HFFc6 (cell line): ENCODE measurements around the gene ADAM11. TPM values are rescaled to one million over a fixed set of nuclear protein-coding genes. Genes with fewer than 3 reads are reported as not detected.

Experiments
- DNase-seq: peaks from one replicate; pipeline ENCODE4 v3.0.0-alpha.2; 2018
- H3K27ac Mint-ChIP-seq: 2 replicates; pipeline ENCODE4 v1.8.0; 2020; ENCODE audit warnings: mild to moderate bottlenecking, mixed read lengths
- H3K27me3 Mint-ChIP-seq: 2 replicates; pipeline ENCODE4 v1.8.0; 2021; ENCODE audit warnings: mild to moderate bottlenecking, moderate library complexity, mixed read lengths; ENCODE audit not compliant: insufficient read depth
- H3K36me3 Mint-ChIP-seq: 2 replicates; pipeline ENCODE4 v1.8.0; 2021; ENCODE audit warnings: low read depth, mixed read lengths
- H3K4me1 Mint-ChIP-seq: 2 replicates; pipeline ENCODE4 v1.8.0; 2020; ENCODE audit warnings: low read depth, mixed read lengths
- H3K4me3 Mint-ChIP-seq: 2 replicates; pipeline ENCODE4 v1.8.0; 2020; ENCODE audit warnings: mild to moderate bottlenecking, moderate library complexity, mixed read lengths
- H3K9me3 Mint-ChIP-seq: 2 replicates; pipeline ENCODE4 v1.8.0; 2020; ENCODE audit warnings: mild to moderate bottlenecking, mixed read lengths
- CTCF ChIP-seq: fragments of 200-600 bp; sonication (generic); IDR thresholded peaks from 2 replicates; pipeline ENCODE4 v1.5.0; 2021; ENCODE audit warnings: antibody characterized with exemption, mild to moderate bottlenecking
- total RNA-seq, 6 experiments: library from RNA; stranded (reverse); fragmentation: NEBNext Ultra II Directional; extraction: Animal tissue kit (Norgen Biotek cat#: 25700); gene quantifications; 2 replicates in 1 of 6; 3 replicates in 5 of 6; pipeline ENCODE4 v1.2.3, GENCODE V29; 2021

The ADAM11 gene
- total RNA-seq, 6 experiments from 2014 or later, result 0.14 to 0.27 (median 0.16) TPM

- H3K4me1 Mint-ChIP-seq, result no peaks in the 10 kb centered on the region
- H3K9me3 Mint-ChIP-seq, result no peaks in the 10 kb centered on the region
- H3K27me3 Mint-ChIP-seq, result peaks cover 15% of the 10 kb centered on the region
- DNase-seq, result no peak
- no peaks in the 10 kb centered on the region for H3K36me3 Mint-ChIP-seq
- H3K27ac Mint-ChIP-seq, result no peak overlapping the region
- no peak overlapping the region for H3K4me3 Mint-ChIP-seq
- TF ChIP-seq CTCF, result no peak
Observed at GRCh38 chr17:44765965-44766364, 7.2 kb downstream of the ADAM11 start.

GRCh38 chr17:44766409-44767038 is 7.7 kb downstream of the ADAM11 start:
- Mint-ChIP-seq H3K4me3 (no peak overlapping the region), H3K4me1 (no peaks in the 10 kb centered on the region), H3K27me3 (peaks cover 12% of the 10 kb centered on the region), H3K9me3 (no peaks in the 10 kb centered on the region), H3K36me3 (no peaks in the 10 kb centered on the region), H3K27ac (no peak overlapping the region)
- DNase-seq, result no peak
- no peak for TF ChIP-seq CTCF

GRCh38 chr17:44767493-44767892 is 8.7 kb downstream of the ADAM11 start:
- H3K4me3 Mint-ChIP-seq, result no peak overlapping the region
- no peaks in the 10 kb centered on the region for H3K9me3 Mint-ChIP-seq
- TF ChIP-seq CTCF, result no peak
- no peak for DNase-seq
- H3K27me3 Mint-ChIP-seq, result peaks cover 7% of the 10 kb centered on the region
- H3K36me3 Mint-ChIP-seq, result no peaks in the 10 kb centered on the region
- H3K27ac Mint-ChIP-seq, result no peak overlapping the region
- no peaks in the 10 kb centered on the region for H3K4me1 Mint-ChIP-seq

- H3K4me3 Mint-ChIP-seq, result no peak overlapping the region
- H3K36me3 Mint-ChIP-seq, result no peaks in the 10 kb centered on the region
- H3K9me3 Mint-ChIP-seq, result no peaks in the 10 kb centered on the region
- TF ChIP-seq CTCF, result no peak
- peaks cover 10% of the 10 kb centered on the region for H3K27me3 Mint-ChIP-seq
- no peaks in the 10 kb centered on the region for H3K4me1 Mint-ChIP-seq
- no peak for DNase-seq
- no peak overlapping the region for H3K27ac Mint-ChIP-seq
Observed at GRCh38 chr17:44768505-44769142, 9.8 kb downstream of the ADAM11 start.

- H3K27ac Mint-ChIP-seq, result no peak overlapping the region
- H3K27me3 Mint-ChIP-seq, result peaks cover 14% of the 10 kb centered on the region
- H3K4me1 Mint-ChIP-seq, result no peaks in the 10 kb centered on the region
- H3K36me3 Mint-ChIP-seq, result no peaks in the 10 kb centered on the region
- no peak overlapping the region for H3K4me3 Mint-ChIP-seq
- DNase-seq, result no peak
- TF ChIP-seq CTCF, result no peak
- H3K9me3 Mint-ChIP-seq, result no peaks in the 10 kb centered on the region
Observed at GRCh38 chr17:44769230-44769629, 10.4 kb downstream of the ADAM11 start.
